Pancreas (tissue), 10 donors: ENCODE results near the gene CELF2. TPM values are rescaled to one million over a fixed set of nuclear protein-coding genes. Genes with fewer than 3 reads are reported as not detected.

Experiments used
- ATAC-seq, 4 donors: fragments of 200-7000 bp; cut with Tn5 transposase; one replicate each; pipeline versions ENCODE4 v1.8.0 to v1.9.1; 2020; ENCODE audit warnings: mild to moderate bottlenecking in 4 of 4, moderate library complexity in 4 of 4
- DNase-seq, 6 donors: peaks; one replicate each; pipeline ENCODE4 v3.0.0-alpha.2; 2020
- FAIRE-seq: peaks from 2 replicates; lab custom pipeline; 2012; peaks lifted over from hg19 to GRCh38; lab: Jason Lieb, UNC
- H3K27ac ChIP-seq, 4 donors: fragments of 200-600 bp; sonication (generic); 1 replicate in 3 of 4; 2 replicates in 1 of 4; pipeline versions ENCODE4 v1.5.0 to v1.8.0; 2020
- H3K27me3 ChIP-seq, 4 donors: fragments of 200-600 bp; one replicate each; pipeline ENCODE4 v1.8.0; 2021
- H3K36me3 ChIP-seq, 3 donors: fragments of 200-600 bp; sonication (generic) in 1 of 3; one replicate each; pipeline versions ENCODE4 v1.5.0 to v1.8.0; 2020 to 2021
- H3K4me1 ChIP-seq, 3 donors: fragments of 200-600 bp; one replicate each; pipeline ENCODE4 v1.8.0; 2021
- H3K4me3 ChIP-seq, 4 donors: fragments of 200-600 bp; sonication (generic) in 2 of 4; one replicate each; pipeline versions ENCODE4 v1.5.0 to v1.8.0; 2020 to 2021
- H3K9me3 ChIP-seq, 4 donors: fragments of 200-600 bp; one replicate each; pipeline ENCODE4 v1.8.0; 2021
- WGBS, 2 donors: extraction: QIAGEN DNeasy Blood & Tissue Kit; methylation state at CpG; one replicate each; pipeline ENCODE4 v1.1.7; 2013; 5-methylcytosine and 5-hydroxymethylcytosine counted together
- intact Hi-C, 3 donors: fragments of 100-400 bp; cut with DNase I; formaldehyde crosslinking; loops; one replicate each; pipeline versions ENCODE4 v1.11.1 to v1.14.2; 2022
- polyA plus RNA-seq, 2 donors: library from polyadenylated mRNA; stranded (reverse); fragments of 200-250 nt; gene quantifications; one replicate each; pipeline ENCODE4 v1.2.3, GENCODE V29; 2013
- total RNA-seq, 6 donors: library from RNA; stranded (reverse); fragmentation: NEBNext Ultra II Directional in 4 of 6; extraction: Animal tissue kit (Norgen Biotek cat#: 25700) in 4 of 6; gene quantifications; one replicate each; pipeline versions ENCODE4 v1.2.1 to v1.2.4, GENCODE V29; 2021 to 2023
- TF ChIP-seq, protein P1 (sequence below), 4 donors: fragments of 200-600 bp; sonication (generic) in 3 of 4; IDR thresholded peaks; one replicate each; pipeline versions ENCODE4 v1.5.0 to v1.8.0; 2021; ENCODE audit warnings: antibody characterized with exemption in 4 of 4
- donor health status: healthy with polysubstance abuse.
- donor health status: DM: no; HTN: no; CAD: no; lungs with moderate emphysema.
- donor health status: DM: no; HTN: no; CAD: no.
- donor health status: control.
- donor health status: control.
- donor health status: Bipolar disorder and iron deficiency.
- donor health status: DM: yes; HTN: yes; CAD: no.
- donor health status: DM: no; HTN: no; CAD: no.
- donor health status: DM: no; HTN: no; CAD: no.
- donor health status: DM: yes; HTN: yes; CAD: no.

Gene CELF2
- total and polyA plus RNA-seq, 8 donors, result 1.2 to 11.7 (median 2.2) TPM

DNA sequence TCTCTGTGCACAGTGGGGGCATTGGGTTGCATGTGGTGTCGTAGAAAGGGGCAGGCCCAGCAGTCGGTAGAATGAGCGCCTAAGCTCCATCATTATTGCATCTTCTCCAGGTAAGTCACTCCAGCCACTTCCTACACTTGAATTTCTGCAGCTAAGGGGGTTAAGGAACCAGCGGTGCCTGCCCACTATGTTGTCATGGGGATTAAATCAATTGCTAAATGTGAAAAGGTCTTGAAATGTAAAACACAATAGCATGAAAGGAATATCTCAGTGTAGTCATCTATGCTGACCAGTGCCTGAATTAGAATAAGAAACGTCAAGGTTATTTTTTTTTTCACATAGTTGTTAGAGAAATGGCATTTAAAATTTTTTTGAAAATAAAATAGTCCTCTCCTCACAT, 15.2 kb upstream of the CELF2 start:
- Histone ChIP-seq H3K36me3 (no peaks in the 10 kb centered on the region), H3K9me3 (no peaks in the 10 kb centered on the region), H3K4me1 (no peaks in the 10 kb centered on the region), H3K27ac (no peak overlapping the region), H3K4me3 (no peak overlapping the region), H3K27me3 (peaks cover 0 to 10% (median 5%) of the 10 kb centered on the region in 4 donors)
- TF ChIP-seq, protein P1, sequence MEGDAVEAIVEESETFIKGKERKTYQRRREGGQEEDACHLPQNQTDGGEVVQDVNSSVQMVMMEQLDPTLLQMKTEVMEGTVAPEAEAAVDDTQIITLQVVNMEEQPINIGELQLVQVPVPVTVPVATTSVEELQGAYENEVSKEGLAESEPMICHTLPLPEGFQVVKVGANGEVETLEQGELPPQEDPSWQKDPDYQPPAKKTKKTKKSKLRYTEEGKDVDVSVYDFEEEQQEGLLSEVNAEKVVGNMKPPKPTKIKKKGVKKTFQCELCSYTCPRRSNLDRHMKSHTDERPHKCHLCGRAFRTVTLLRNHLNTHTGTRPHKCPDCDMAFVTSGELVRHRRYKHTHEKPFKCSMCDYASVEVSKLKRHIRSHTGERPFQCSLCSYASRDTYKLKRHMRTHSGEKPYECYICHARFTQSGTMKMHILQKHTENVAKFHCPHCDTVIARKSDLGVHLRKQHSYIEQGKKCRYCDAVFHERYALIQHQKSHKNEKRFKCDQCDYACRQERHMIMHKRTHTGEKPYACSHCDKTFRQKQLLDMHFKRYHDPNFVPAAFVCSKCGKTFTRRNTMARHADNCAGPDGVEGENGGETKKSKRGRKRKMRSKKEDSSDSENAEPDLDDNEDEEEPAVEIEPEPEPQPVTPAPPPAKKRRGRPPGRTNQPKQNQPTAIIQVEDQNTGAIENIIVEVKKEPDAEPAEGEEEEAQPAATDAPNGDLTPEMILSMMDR (IDR thresholded peaks at IDR 0.05), result no peak
- intact Hi-C loops, result no loop called here
- no peak for ATAC-seq
- DNase-seq, result no peak
- FAIRE-seq, result no peak
- WGBS, 2 donors, result 58 to 70% methylated on average over 5 of the region's 5 CpGs

DNA sequence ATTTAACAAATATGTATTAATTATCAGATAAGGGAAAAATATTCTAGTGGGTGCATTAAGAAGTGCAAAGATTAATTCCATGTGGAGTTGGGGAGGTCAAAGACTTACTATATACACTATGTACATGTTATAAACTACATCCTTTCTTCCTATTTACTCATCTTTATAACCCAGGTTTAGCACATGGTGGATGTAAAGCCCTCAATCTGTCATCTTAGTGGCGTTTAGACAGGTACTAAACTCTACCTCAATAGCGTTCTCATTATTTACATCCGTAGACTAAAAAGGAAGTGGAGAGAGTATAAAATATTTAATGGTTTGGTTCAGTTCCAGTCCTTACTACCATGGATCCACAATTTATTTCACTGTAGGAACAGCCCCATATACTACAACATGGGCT, 14.8 kb upstream of the CELF2 start:
- Histone ChIP-seq H3K4me1 (no peaks in the 10 kb centered on the region), H3K27me3 (peaks cover 0 to 12% (median 5%) of the 10 kb centered on the region in 4 donors), H3K36me3 (no peaks in the 10 kb centered on the region), H3K9me3 (no peaks in the 10 kb centered on the region), H3K4me3 (no peak overlapping the region), H3K27ac (no peak overlapping the region)
- WGBS, 2 donors, result 53 to 54% methylated on average over 3 of the region's 3 CpGs
- FAIRE-seq (no peak), DNase-seq (no peak), ATAC-seq (no peak)
- TF ChIP-seq, protein P1 (IDR thresholded peaks at IDR 0.05), result no peak
- intact Hi-C loops, result no loop called here

DNA sequence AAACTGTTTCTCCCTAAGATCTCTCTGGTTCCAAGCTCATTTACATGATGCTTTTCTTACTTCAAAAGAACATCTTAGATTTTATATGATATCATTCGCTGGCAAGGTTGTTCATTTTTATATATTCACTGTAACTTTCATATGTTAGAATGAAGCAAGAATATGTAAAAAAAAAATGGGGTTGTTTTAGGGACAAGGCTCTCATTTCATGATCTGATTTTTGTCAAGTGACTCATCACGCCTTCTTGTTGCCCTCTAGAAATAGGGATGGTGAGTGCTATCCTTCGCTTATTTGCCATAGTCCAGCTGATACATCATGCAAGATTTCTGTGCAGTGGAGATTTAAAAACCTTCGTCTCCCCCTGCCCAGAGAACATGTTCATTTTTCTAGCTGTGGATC, 14.0 kb upstream of the CELF2 start:
- no peak for ATAC-seq
- Histone ChIP-seq H3K4me3 (no peak overlapping the region), H3K27ac (no peak overlapping the region), H3K4me1 (no peaks in the 10 kb centered on the region), H3K9me3 (no peaks in the 10 kb centered on the region), H3K36me3 (no peaks in the 10 kb centered on the region), H3K27me3 (peaks cover 0 to 14% (median 5%) of the 10 kb centered on the region in 4 donors)
- intact Hi-C loops, result no loop called here
- TF ChIP-seq, protein P1 (IDR thresholded peaks at IDR 0.05), result no peak
- DNase-seq, result no peak
- 55 to 67% methylated on average over 4 of the region's 4 CpGs for WGBS, 2 donors
- FAIRE-seq, result no peak

DNA sequence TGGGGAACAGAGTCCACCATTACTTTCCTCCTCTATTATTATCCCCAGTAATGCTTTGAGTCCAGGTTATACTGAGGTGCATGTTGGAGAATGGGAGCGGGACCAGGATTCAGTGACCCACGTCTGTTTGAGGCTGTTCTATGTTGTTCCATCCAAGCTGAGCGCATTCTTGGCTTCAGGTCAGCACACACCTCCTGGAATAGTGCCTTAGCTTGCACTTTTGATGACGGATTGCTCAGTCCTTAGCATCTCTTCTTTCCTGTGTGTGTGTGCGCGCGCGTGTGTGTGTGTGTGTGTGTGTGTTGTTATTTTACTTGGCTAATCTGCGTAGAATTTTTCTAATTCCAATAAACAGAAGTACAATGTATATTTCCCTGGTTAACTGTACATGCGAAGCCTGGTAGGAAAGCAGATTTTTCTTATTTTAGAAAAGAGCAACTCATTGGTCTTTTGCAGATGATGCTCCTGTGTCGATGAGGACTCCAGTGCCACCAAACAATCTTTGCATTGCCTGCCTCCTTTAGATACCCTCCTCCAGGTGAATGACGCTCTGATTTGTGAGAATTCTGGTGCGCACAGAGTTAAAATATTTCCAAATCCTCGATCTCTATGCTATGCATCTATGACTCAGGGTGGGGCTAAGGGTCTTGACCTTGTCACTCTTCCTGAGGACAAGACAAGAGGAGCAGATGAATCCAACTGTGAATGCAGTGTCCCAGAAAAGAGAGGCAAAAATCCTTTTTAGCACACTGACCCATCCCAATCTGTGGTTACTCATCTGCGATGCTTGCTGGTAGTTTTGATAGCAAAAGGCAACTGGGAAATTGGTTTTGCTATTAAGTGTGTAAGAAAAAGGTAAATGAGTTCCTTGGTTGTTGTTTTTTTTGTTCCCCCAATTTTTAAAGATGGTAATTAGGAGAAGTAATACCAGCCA, 13.3 kb upstream of the CELF2 start:
- H3K27ac ChIP-seq, result no peak overlapping the region
- FAIRE-seq, result no peak
- no peak overlapping the region for H3K4me3 ChIP-seq
- no peak for ATAC-seq
- intact Hi-C loops, result no loop called here
- no peak for DNase-seq
- WGBS, 2 donors, result 63 to 71% methylated on average over 15 of the region's 15 CpGs
- H3K27me3 ChIP-seq, result peaks cover 0 to 14% (median 5%) of the 10 kb centered on the region in 4 donors
- H3K9me3 ChIP-seq, result no peaks in the 10 kb centered on the region
- TF ChIP-seq, protein P1 (IDR thresholded peaks at IDR 0.05), result no peak
- no peaks in the 10 kb centered on the region for H3K36me3 ChIP-seq
- H3K4me1 ChIP-seq, result no peaks in the 10 kb centered on the region
